HepG2 (cell line): ENCODE results near the gene NFAT5. TPM values are rescaled to one million over a fixed set of nuclear protein-coding genes. Genes with fewer than 3 reads are reported as not detected.

Experiments used
- ATF7-NPFF ChIP-seq: sonication (generic); formaldehyde crosslinking; IDR thresholded peaks from 2 replicates; pipeline ENCODE4 v1.8.1; 2023; ENCODE audit warnings: mild to moderate bottlenecking, low read depth, missing genetic modification reagents, moderate library complexity
- DRAP1 ChIP-seq: IDR thresholded peaks from 2 replicates; pipeline ENCODE4 v1.6.1; 2016; ENCODE audit warnings: missing genetic modification reagents, missing compliant biosample characterization
- ZNF550 ChIP-seq: sonication (generic); formaldehyde crosslinking; IDR thresholded peaks from 2 replicates; pipeline ENCODE4 v1.4.0; 2020; ENCODE audit warnings: mild to moderate bottlenecking, missing genetic modification reagents, borderline replicate concordance
- ZNF839 ChIP-seq: sonication (generic); formaldehyde crosslinking; IDR thresholded peaks from 2 replicates; pipeline ENCODE4 v1.4.0; 2020; ENCODE audit warnings: missing genetic modification reagents, mild to moderate bottlenecking, borderline replicate concordance
- polyA plus RNA-seq, 8 experiments: library from polyadenylated mRNA; depleted of rRNA in 3 of 8; stranded (reverse) in 7 of 8; unstranded in 1 of 8; fragments of >200 nt; fragmentation: Illumina TruSeq in 4 of 8; extraction: Trizol in 4 of 8; gene quantifications; 2 replicates each; pipeline versions ENCODE4 v1.2.1 to v1.2.3, GENCODE V29; 2011 to 2016; ENCODE audit warnings: low read depth in 4 of 8, missing spikeins in 1 of 8, mixed read lengths in 1 of 8; ENCODE audit not compliant: insufficient read depth in 1 of 8
- total RNA-seq, 5 experiments: library from RNA; depleted of rRNA; stranded (reverse); fragments of >200 nt; fragmentation: Illumina TruSeq; extraction: Trizol; gene quantifications; 2 replicates each; pipeline ENCODE4 v1.2.3, GENCODE V29; 2016; ENCODE audit warnings: low read depth in 1 of 5
- TF ChIP-seq, protein P1 (sequence below), 2 experiments: fragments of 450-650 bp in 1 of 2; sonication (generic) in 1 of 2; formaldehyde crosslinking; IDR thresholded peaks; 2 replicates each; pipeline versions ENCODE4 v1.5.0 to v1.8.0; 2020 to 2022; ENCODE audit warnings: mild to moderate bottlenecking in 1 of 2, missing genetic modification reagents in 1 of 2
- TF ChIP-seq, protein P2 (sequence below): IDR thresholded peaks from 2 replicates; pipeline ENCODE4 v1.6.1; 2016; ENCODE audit warnings: low read depth, missing genetic modification reagents, missing compliant biosample characterization
- TF ChIP-seq, protein P3 (sequence below), 2 experiments: sonication (generic) in 1 of 2; formaldehyde crosslinking in 1 of 2; IDR thresholded peaks; 2 replicates each; pipeline versions ENCODE4 v1.5.1 to v1.6.1; 2011 to 2020; ENCODE audit warnings: borderline replicate concordance in 1 of 2, low read depth in 1 of 2, low read length in 1 of 2, mild to moderate bottlenecking in 1 of 2, missing genetic modification reagents in 1 of 2, moderate library complexity in 1 of 2

The NFAT5 gene
- total and polyA plus RNA-seq, 2 of the 13 experiments (the other 11 are each of a cell fraction or from before 2014, with no cell fraction given) = 20.5 to 54.3 TPM

DNA sequence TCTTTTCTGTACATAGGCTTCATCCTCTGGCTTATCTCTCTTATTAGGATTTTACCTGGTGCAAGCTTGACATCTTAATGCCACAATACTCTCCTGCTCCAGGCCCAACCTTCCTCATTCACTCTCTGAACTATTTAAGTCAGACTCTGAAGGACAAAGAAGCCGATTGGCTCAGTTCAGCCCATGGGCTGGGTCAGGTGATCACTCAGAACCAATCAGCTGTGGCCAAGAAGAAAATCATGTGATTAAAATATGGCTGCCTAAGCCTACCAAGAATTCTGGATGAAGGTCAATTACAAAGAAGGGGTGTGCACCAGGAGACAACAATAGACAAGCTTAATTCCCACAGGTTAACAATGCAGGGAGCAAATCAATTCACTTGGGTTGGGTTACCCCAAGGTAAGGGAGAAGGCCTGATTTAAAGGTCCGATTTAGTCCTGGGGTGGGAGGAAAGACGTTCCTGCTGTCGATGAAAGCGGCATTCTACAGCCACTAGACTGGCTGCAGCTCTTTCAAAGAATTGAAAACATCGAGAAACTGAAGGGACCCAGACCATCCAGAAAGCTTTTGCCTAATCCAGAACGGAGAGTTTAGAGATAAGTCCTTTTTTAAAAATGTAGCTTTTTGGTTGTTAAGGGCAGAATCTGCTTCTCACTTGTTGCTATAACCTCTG lies 42.9 kb upstream of the NFAT5 start (continued):
- TF ChIP-seq, protein P1, sequence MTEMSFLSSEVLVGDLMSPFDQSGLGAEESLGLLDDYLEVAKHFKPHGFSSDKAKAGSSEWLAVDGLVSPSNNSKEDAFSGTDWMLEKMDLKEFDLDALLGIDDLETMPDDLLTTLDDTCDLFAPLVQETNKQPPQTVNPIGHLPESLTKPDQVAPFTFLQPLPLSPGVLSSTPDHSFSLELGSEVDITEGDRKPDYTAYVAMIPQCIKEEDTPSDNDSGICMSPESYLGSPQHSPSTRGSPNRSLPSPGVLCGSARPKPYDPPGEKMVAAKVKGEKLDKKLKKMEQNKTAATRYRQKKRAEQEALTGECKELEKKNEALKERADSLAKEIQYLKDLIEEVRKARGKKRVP (CRISPR knock-in tag; IDR thresholded peaks at IDR 0.05) = no peak
- no peak for TF ChIP-seq ZNF550 (CRISPR knock-in tag)
- TF ChIP-seq, protein P2, sequence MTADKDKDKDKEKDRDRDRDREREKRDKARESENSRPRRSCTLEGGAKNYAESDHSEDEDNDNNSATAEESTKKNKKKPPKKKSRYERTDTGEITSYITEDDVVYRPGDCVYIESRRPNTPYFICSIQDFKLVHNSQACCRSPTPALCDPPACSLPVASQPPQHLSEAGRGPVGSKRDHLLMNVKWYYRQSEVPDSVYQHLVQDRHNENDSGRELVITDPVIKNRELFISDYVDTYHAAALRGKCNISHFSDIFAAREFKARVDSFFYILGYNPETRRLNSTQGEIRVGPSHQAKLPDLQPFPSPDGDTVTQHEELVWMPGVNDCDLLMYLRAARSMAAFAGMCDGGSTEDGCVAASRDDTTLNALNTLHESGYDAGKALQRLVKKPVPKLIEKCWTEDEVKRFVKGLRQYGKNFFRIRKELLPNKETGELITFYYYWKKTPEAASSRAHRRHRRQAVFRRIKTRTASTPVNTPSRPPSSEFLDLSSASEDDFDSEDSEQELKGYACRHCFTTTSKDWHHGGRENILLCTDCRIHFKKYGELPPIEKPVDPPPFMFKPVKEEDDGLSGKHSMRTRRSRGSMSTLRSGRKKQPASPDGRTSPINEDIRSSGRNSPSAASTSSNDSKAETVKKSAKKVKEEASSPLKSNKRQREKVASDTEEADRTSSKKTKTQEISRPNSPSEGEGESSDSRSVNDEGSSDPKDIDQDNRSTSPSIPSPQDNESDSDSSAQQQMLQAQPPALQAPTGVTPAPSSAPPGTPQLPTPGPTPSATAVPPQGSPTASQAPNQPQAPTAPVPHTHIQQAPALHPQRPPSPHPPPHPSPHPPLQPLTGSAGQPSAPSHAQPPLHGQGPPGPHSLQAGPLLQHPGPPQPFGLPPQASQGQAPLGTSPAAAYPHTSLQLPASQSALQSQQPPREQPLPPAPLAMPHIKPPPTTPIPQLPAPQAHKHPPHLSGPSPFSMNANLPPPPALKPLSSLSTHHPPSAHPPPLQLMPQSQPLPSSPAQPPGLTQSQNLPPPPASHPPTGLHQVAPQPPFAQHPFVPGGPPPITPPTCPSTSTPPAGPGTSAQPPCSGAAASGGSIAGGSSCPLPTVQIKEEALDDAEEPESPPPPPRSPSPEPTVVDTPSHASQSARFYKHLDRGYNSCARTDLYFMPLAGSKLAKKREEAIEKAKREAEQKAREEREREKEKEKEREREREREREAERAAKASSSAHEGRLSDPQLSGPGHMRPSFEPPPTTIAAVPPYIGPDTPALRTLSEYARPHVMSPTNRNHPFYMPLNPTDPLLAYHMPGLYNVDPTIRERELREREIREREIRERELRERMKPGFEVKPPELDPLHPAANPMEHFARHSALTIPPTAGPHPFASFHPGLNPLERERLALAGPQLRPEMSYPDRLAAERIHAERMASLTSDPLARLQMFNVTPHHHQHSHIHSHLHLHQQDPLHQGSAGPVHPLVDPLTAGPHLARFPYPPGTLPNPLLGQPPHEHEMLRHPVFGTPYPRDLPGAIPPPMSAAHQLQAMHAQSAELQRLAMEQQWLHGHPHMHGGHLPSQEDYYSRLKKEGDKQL (CRISPR knock-in tag) = no peak
- TF ChIP-seq DRAP1 (CRISPR knock-in tag) = no peak
- TF ChIP-seq, protein P3, sequence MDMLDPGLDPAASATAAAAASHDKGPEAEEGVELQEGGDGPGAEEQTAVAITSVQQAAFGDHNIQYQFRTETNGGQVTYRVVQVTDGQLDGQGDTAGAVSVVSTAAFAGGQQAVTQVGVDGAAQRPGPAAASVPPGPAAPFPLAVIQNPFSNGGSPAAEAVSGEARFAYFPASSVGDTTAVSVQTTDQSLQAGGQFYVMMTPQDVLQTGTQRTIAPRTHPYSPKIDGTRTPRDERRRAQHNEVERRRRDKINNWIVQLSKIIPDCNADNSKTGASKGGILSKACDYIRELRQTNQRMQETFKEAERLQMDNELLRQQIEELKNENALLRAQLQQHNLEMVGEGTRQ (IDR thresholded peaks at IDR 0.05; ENCODE audit: low read depth, low read length) = peak; percentile 73
- TF ChIP-seq, protein P3 (CRISPR knock-in tag; IDR thresholded peaks at IDR 0.05; ENCODE audit: borderline replicate concordance) = peak; percentile 80; the same call in 1 of the 2 replicates
- TF ChIP-seq ATF7-NPFF (CRISPR knock-in tag) = no peak
- TF ChIP-seq ZNF839 = no peak
